GM10266 (cell line): Measurements from ENCODE around the gene WWC1.
A peak's percentile ranks its signal among the peaks of the same experiment; 100 is the strongest.
"Not testable (repeated sequence)": the region's sequence is repeated elsewhere in the genome, so short reads cannot be mapped to it uniquely, and the experiment has no call there.

Source experiments
- DNase-seq: peaks from one replicate; pipeline ENCODE4 v3.0.0; 2012; ENCODE audit errors: extremely low spot score
- TF ChIP-seq, protein P1 (sequence below): IDR thresholded peaks from 2 replicates; pipeline ENCODE4 v1.5.1; 2012; ENCODE audit warnings: mild to moderate bottlenecking, low read depth; ENCODE audit not compliant: control insufficient read depth, insufficient read depth; ENCODE audit errors: missing control alignments

Gene WWC1

DNA sequence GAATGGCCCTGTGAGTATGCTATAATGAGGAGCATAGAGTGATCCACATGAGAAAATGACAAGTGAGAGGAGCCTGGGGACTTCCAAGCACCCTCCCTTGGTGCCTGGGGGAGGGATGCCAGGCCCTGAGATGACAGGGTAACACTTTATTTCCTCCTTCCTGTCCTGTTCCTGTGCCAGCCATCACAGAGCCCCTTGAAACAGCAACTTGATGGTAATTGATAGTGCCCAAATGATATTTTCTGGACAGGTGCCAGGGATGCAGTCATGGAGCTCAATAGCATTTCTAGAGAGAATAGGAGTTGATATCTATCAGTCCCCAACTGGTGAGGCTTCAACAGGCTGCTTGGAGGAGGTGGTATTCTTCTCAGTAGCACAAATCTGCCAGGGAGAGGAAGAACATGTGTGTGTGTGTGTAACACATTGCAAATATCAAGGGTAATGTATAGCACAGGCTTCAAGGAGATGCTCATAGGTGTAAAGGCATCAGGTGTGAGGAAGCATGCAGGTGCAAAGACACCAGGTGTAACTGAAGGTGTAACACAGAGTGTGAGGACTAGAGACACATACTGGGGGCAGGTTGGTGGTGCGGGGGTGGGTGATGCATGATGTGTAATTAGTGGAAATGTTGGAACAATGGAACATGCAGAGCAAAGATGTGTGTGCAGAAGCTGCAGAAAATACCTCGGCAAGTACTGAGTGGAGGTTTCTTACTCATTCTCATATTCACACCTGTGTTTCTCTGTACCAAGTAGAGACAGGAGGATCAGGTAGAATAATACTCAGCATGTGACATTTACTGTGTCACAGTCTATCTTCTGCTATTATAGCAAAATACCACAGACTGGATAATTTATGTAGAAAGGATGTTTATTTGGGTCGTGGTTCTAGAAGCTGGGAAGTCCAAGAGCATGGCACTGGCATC lies 18.1 kb upstream of the WWC1 start:
- TF ChIP-seq, protein P1, sequence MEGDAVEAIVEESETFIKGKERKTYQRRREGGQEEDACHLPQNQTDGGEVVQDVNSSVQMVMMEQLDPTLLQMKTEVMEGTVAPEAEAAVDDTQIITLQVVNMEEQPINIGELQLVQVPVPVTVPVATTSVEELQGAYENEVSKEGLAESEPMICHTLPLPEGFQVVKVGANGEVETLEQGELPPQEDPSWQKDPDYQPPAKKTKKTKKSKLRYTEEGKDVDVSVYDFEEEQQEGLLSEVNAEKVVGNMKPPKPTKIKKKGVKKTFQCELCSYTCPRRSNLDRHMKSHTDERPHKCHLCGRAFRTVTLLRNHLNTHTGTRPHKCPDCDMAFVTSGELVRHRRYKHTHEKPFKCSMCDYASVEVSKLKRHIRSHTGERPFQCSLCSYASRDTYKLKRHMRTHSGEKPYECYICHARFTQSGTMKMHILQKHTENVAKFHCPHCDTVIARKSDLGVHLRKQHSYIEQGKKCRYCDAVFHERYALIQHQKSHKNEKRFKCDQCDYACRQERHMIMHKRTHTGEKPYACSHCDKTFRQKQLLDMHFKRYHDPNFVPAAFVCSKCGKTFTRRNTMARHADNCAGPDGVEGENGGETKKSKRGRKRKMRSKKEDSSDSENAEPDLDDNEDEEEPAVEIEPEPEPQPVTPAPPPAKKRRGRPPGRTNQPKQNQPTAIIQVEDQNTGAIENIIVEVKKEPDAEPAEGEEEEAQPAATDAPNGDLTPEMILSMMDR, result no peak
- no peak for DNase-seq

- no peak for DNase-seq
- TF ChIP-seq, protein P1, result no peak
These were observed 17.0 kb upstream of the WWC1 start for GRCh38 chr5:168274406-168274805.

DNA sequence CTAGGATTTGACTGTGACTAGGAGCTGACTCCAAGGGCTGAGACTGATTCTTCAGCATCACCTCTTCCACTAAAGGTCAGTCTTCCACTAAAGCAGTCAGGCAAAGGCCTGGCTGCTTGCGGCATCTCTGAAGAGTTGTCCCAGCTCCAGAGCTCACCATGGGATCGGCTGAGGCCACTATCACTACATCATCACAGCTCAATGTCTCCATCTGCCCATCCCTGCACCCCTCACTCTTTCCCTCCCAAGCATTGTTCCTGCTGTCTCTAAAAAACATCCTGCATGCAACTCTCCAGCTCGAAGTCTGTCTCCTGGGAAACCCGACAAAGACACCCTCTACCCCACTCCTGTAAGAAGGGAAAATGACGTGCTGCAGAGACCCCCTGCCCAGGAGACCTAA lies 15.5 kb upstream of the WWC1 start:
- DNase-seq, result no peak
- TF ChIP-seq, protein P1, result no peak

- DNase-seq, result no peak
- TF ChIP-seq, protein P1, result no peak
These were observed 9.3 kb upstream of the WWC1 start for GRCh38 chr5:168282120-168282519.

DNA sequence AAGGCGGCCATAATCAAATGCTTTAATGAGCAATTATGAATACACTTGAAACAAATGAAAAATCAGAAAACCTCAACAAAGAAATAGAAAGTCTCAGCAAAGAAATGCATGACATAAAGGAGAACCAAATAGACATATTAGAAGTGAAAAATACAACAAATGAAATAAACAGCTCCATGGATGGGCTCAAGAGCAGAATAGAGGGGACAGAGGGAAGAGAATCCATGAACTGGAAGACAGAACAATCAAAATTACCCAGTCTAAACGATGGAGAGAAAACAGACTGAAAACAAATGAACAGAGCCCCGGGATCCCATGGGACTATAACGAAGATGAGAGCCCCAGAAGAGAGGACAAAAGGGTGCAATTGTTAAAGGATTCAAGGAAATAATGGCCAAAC lies 6.6 kb upstream of the WWC1 start:
- TF ChIP-seq, protein P1, result no peak
- DNase-seq, result no peak

DNA sequence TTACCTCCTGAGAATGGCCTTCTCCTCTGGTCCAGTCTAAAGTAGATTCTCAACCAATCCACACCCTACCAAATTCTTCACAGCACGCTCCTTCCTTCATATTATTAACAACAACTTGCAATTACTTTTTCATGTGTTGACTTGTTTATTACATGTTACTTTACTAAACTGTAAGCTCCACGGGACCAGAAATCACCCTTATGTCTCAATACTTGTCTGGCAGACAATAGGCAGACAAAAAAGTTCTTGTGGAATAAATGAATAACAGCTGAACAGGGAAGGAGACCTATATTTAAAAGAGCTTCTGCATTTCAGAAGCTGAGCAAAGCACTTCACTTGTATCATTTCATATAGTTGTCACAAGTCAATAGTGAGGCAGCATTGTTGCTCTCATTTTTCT lies 5.7 kb upstream of the WWC1 start:
- TF ChIP-seq, protein P1, result no peak
- DNase-seq, result no peak

GRCh38 chr5:168286386-168286785 lies 5.1 kb upstream of the WWC1 start:
- peak; percentile 41 for DNase-seq

DNA sequence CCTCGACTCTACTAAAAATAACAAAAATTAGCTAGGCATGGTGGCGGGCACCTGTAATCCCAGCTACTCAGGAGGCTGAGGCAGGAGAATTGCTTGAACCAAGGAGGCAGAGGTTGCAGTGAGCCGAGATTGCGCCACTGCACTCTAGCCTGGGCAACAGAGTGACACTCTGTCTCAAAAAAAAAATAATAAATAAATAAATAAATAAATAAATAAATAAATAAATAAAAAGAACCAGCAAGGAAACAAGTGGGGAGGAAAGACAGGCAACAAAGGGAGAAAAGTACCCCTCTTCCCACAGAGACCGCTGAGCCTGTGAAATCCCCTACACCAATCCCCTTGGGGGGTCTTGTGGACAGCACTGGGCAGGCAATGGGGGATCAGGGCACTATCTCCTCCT lies 4.6 kb upstream of the WWC1 start:
- DNase-seq, result not testable (repeated sequence)

More at GRCh38 chr5:168286386-168286785, 5.1 kb upstream of the WWC1 start:
- TF ChIP-seq, protein P1, result no peak
